ENCODE data around the gene MAN2A2. TPM values are rescaled to one million over a fixed set of nuclear protein-coding genes. Genes with fewer than 3 reads are reported as not detected.
A peak's percentile ranks its signal among the peaks of the same experiment; 100 is the strongest.
"Not testable (repeated sequence)": the region's sequence is repeated elsewhere in the genome, so short reads cannot be mapped to it uniquely, and the experiment has no call there.

MAN2A2 gene
- total RNA-seq, 1 donor from 2014 or later, result 60.2 TPM

- no peaks in the 10 kb centered on the region for H3K4me1 Mint-ChIP-seq (ENCODE audit: unreplicated experiment)
- no peak overlapping the region for H3K4me3 Mint-ChIP-seq
- TF ChIP-seq, protein P1, sequence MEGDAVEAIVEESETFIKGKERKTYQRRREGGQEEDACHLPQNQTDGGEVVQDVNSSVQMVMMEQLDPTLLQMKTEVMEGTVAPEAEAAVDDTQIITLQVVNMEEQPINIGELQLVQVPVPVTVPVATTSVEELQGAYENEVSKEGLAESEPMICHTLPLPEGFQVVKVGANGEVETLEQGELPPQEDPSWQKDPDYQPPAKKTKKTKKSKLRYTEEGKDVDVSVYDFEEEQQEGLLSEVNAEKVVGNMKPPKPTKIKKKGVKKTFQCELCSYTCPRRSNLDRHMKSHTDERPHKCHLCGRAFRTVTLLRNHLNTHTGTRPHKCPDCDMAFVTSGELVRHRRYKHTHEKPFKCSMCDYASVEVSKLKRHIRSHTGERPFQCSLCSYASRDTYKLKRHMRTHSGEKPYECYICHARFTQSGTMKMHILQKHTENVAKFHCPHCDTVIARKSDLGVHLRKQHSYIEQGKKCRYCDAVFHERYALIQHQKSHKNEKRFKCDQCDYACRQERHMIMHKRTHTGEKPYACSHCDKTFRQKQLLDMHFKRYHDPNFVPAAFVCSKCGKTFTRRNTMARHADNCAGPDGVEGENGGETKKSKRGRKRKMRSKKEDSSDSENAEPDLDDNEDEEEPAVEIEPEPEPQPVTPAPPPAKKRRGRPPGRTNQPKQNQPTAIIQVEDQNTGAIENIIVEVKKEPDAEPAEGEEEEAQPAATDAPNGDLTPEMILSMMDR (conservative IDR thresholded peaks at IDR 0.05), result no peak
- no peaks in the 10 kb centered on the region for H3K27me3 Mint-ChIP-seq
- H3K27ac Mint-ChIP-seq, result no peak overlapping the region
- H3K9me3 Mint-ChIP-seq, result no peaks in the 10 kb centered on the region
- H3K36me3 Mint-ChIP-seq, result peaks cover 8% of the 10 kb centered on the region
- no peak for DNase-seq (ENCODE audit: extremely low spot score, unreplicated experiment)
Observed at GRCh38 chr15:90921887-90922286, 18.8 kb downstream of the MAN2A2 start.

- not testable (repeated sequence) for DNase-seq (ENCODE audit: extremely low spot score, unreplicated experiment); H3K4me3 Mint-ChIP-seq; H3K27me3 Mint-ChIP-seq; H3K9me3 Mint-ChIP-seq; H3K27ac Mint-ChIP-seq; H3K4me1 Mint-ChIP-seq (ENCODE audit: unreplicated experiment); H3K36me3 Mint-ChIP-seq
Observed at GRCh38 chr15:90922712-90923322, 19.7 kb downstream of the MAN2A2 start.

GRCh38 chr15:90924375-90924774 lies 21.3 kb downstream of the MAN2A2 start:
- no peaks in the 10 kb centered on the region for H3K4me1 Mint-ChIP-seq (ENCODE audit: unreplicated experiment)
- DNase-seq (ENCODE audit: extremely low spot score, unreplicated experiment), result no peak
- H3K9me3 Mint-ChIP-seq, result no peaks in the 10 kb centered on the region
- no peaks in the 10 kb centered on the region for H3K27me3 Mint-ChIP-seq
- peaks cover 5% of the 10 kb centered on the region for H3K36me3 Mint-ChIP-seq
- H3K4me3 Mint-ChIP-seq, result no peak overlapping the region
- no peak overlapping the region for H3K27ac Mint-ChIP-seq
- TF ChIP-seq, protein P1 (conservative IDR thresholded peaks at IDR 0.05), result no peak

DNA sequence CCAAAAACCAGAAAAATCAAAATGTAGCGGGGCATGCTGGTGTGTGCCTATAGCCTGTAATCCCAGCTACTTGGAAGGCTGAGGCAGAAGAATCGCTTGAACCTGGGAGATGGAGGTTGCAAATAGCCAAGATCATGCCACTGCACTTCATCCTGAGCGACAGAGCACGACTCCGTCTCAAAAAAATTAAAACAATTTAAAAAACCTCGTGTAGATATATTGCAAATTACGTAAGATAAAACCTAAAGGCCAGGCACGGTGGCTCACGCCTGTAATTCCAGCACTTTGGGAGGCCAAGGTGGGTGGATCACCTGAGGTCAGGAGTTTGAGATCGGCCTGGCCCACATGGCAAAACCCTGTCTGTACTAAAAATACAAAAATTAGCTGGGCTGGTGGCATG lies 23.7 kb downstream of the MAN2A2 start:
- H3K36me3 Mint-ChIP-seq; H3K9me3 Mint-ChIP-seq; H3K27ac Mint-ChIP-seq; H3K27me3 Mint-ChIP-seq; H3K4me1 Mint-ChIP-seq (ENCODE audit: unreplicated experiment); H3K4me3 Mint-ChIP-seq; DNase-seq (ENCODE audit: extremely low spot score, unreplicated experiment): not testable (repeated sequence)

DNA sequence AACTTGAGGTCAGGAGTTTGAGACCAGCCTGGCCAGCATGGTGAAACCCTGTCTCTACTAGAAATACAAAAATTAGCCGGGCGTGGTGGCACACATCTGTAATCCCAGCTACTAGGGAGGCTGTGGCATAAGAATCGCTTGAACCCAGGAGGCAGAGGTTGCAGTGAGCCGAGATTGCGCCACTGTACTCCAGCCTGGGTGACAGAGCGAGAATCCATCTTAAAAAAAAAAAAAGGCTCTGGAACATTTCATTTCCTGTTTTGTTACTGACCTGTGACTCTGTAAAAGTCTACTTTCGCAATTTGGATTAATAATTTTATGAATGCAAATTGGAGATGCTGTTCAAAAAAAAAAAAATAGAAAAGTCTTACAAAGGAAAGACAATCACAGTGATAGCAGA lies 25.0 kb downstream of the MAN2A2 start:
- H3K4me3 Mint-ChIP-seq; H3K9me3 Mint-ChIP-seq; H3K27ac Mint-ChIP-seq; H3K36me3 Mint-ChIP-seq; H3K27me3 Mint-ChIP-seq; DNase-seq (ENCODE audit: extremely low spot score, unreplicated experiment): not testable (repeated sequence)
- H3K4me1 Mint-ChIP-seq (ENCODE audit: unreplicated experiment), result peaks cover 12% of the 10 kb centered on the region

- Mint-ChIP-seq H3K36me3 (no peaks in the 10 kb centered on the region), H3K4me3 (peak overlapping the region; percentile 51), H3K4me1 (ENCODE audit: unreplicated experiment) (peaks cover 17% of the 10 kb centered on the region), H3K27ac (no peak overlapping the region), H3K9me3 (no peaks in the 10 kb centered on the region), H3K27me3 (no peaks in the 10 kb centered on the region)
- DNase-seq (ENCODE audit: extremely low spot score, unreplicated experiment), result no peak
- TF ChIP-seq, protein P1 (conservative IDR thresholded peaks at IDR 0.05), result no peak
Observed at GRCh38 chr15:90929246-90930019, 26.3 kb downstream of the MAN2A2 start.

GRCh38 chr15:90930861-90931574 lies 27.9 kb downstream of the MAN2A2 start:
- no peaks in the 10 kb centered on the region for H3K27me3 Mint-ChIP-seq
- no peaks in the 10 kb centered on the region for H3K9me3 Mint-ChIP-seq
- peak overlapping the region; percentile 97 for H3K4me3 Mint-ChIP-seq
- H3K27ac Mint-ChIP-seq, result peak overlapping the region; percentile 97
- TF ChIP-seq, protein P1 (conservative IDR thresholded peaks at IDR 0.05), result no peak
- H3K36me3 Mint-ChIP-seq, result peaks cover under 1% of the 10 kb centered on the region
- H3K4me1 Mint-ChIP-seq (ENCODE audit: unreplicated experiment), result peaks cover 21% of the 10 kb centered on the region
- DNase-seq (ENCODE audit: extremely low spot score, unreplicated experiment), result no peak

Measured in type B pancreatic cell (in vitro differentiated cells).